Stomach (tissue), 19 donors: ENCODE results near the gene EPHB1. TPM values are rescaled to one million over a fixed set of nuclear protein-coding genes. Genes with fewer than 3 reads are reported as not detected.
A peak's percentile ranks its signal among the peaks of the same experiment; 100 is the strongest.

Source experiments
- DNase-seq, 2 donors: peaks; one replicate each; pipeline versions ENCODE4 v3.0.0 to v3.0.0-alpha.2; 2013 to 2019
- H3K27ac ChIP-seq, 5 donors: fragments of 200-600 bp in 4 of 5; sonication (generic) in 4 of 5; one replicate each; pipeline ENCODE4 v1.5.1; 2013 to 2019; ENCODE audit warnings: mild to moderate bottlenecking in 1 of 5, moderate library complexity in 1 of 5
- H3K27me3 ChIP-seq, 3 donors: fragments of 200-600 bp; sonication (generic); one replicate each; pipeline ENCODE4 v1.5.1; 2017 to 2019; ENCODE audit warnings: mixed run types in 1 of 3
- H3K36me3 ChIP-seq, 4 donors: fragments of 200-600 bp; sonication (generic); 1 replicate in 3 of 4; 2 replicates in 1 of 4; pipeline ENCODE4 v1.5.1; 2016 to 2019
- H3K4me1 ChIP-seq, 4 donors: fragments of 200-600 bp; sonication (generic); one replicate each; pipeline ENCODE4 v1.5.1; 2016 to 2019
- H3K4me3 ChIP-seq, 4 donors: fragments of 200-600 bp; sonication (generic) in 3 of 4; one replicate each; pipeline ENCODE4 v1.5.1; 2016 to 2019; ENCODE audit warnings: mild to moderate bottlenecking in 1 of 4
- H3K9me3 ChIP-seq, 4 donors: fragments of 200-600 bp; sonication (generic); one replicate each; pipeline ENCODE4 v1.5.1; 2016 to 2019
- EP300 ChIP-seq: sonication (generic); formaldehyde crosslinking; IDR thresholded peaks from one replicate; pipeline ENCODE4 v1.6.1; 2017; ENCODE audit warnings: antibody characterized with exemption
- POLR2A ChIP-seq, 4 donors: fragments of 450-650 bp; IDR thresholded peaks; one replicate each; pipeline ENCODE4 v1.6.1; 2016; ENCODE audit warnings: antibody characterized with exemption in 4 of 4, control low read depth in 2 of 4, mild to moderate bottlenecking in 1 of 4, moderate library complexity in 1 of 4
- POLR2AphosphoS5 ChIP-seq, 3 donors: sonication (generic); formaldehyde crosslinking; IDR thresholded peaks; one replicate each; pipeline ENCODE4 v1.6.1; 2016; ENCODE audit warnings: antibody characterized with exemption in 3 of 3
- WGBS, 5 donors: extraction: QIAGEN DNeasy Blood & Tissue Kit in 3 of 5; methylation state at CpG; one replicate each; pipeline versions ENCODE4 v1.1.5 to v1.1.7; 2013 to 2018; 5-methylcytosine and 5-hydroxymethylcytosine counted together
- intact Hi-C: fragments of 100-400 bp; cut with DNase I; formaldehyde crosslinking; loops from one replicate; pipeline ENCODE4 v1.15.1; 2023; ENCODE audit warnings: low total_unique reads
- long read RNA-seq, 10 donors: transcript quantifications; one replicate each; lab custom pipeline, GENCODE V29; 2026
- polyA plus RNA-seq, 3 donors: library from polyadenylated mRNA; stranded (reverse); fragments of 200-250 nt; gene quantifications; one replicate each; pipeline ENCODE4 v1.2.3, GENCODE V29; 2013
- total RNA-seq, 5 donors: library from RNA; depleted of rRNA; stranded (reverse); fragments of >200 nt; gene quantifications; one replicate each; pipeline versions ENCODE4 v1.1.0 to v1.2.3, GENCODE V29; 2014 to 2016
- TF ChIP-seq, protein P1 (sequence below), 7 experiments: fragments of 450-650 bp in 4 of 7; fragments of 200-600 bp in 3 of 7; sonication (generic) in 3 of 7; IDR thresholded peaks; one replicate each; pipeline ENCODE4 v1.5.1; 2016 to 2019; ENCODE audit warnings: antibody characterized with exemption in 7 of 7, control low read depth in 2 of 7, mild to moderate bottlenecking in 1 of 7
- donor health status: healthy with polysubstance abuse.
- donor health status: Bipolar disorder and iron deficiency.
- donor health status: healthy.

The EPHB1 gene
- 1 to 10 TPM in 2 of 5 donors, under 1 TPM in 1, not detected in 2; 0.73 to 2.3 (median 1.3) TPM for total RNA-seq
- under 1 TPM in 1 of 3 donors, not detected in 2; 0.13 TPM for polyA plus RNA-seq
- long read RNA-seq, donor 1, result 0 reads
- long read RNA-seq, donor 2, result 0 reads
- long read RNA-seq, donor 3, result 0 reads
- long read RNA-seq, donor 4, result 0 reads
- long read RNA-seq, donor 5, full-length matches to known transcripts, result 1 of 1 reads
- long read RNA-seq, donor 5, partial matches to known transcripts, result 0 of 1 reads
- long read RNA-seq, donor 5, other reads (novel, unspliced or antisense), result 0 of 1 reads
- long read RNA-seq, donor 6, result 0 reads
- long read RNA-seq, donor 7, result 0 reads
- long read RNA-seq, donor 8, full-length matches to known transcripts, result 1 of 1 reads
- long read RNA-seq, donor 8, partial matches to known transcripts, result 0 of 1 reads
- long read RNA-seq, donor 8, other reads (novel, unspliced or antisense), result 0 of 1 reads
- long read RNA-seq, donor 9, result 0 reads
- long read RNA-seq, donor 10, result 0 reads

DNA sequence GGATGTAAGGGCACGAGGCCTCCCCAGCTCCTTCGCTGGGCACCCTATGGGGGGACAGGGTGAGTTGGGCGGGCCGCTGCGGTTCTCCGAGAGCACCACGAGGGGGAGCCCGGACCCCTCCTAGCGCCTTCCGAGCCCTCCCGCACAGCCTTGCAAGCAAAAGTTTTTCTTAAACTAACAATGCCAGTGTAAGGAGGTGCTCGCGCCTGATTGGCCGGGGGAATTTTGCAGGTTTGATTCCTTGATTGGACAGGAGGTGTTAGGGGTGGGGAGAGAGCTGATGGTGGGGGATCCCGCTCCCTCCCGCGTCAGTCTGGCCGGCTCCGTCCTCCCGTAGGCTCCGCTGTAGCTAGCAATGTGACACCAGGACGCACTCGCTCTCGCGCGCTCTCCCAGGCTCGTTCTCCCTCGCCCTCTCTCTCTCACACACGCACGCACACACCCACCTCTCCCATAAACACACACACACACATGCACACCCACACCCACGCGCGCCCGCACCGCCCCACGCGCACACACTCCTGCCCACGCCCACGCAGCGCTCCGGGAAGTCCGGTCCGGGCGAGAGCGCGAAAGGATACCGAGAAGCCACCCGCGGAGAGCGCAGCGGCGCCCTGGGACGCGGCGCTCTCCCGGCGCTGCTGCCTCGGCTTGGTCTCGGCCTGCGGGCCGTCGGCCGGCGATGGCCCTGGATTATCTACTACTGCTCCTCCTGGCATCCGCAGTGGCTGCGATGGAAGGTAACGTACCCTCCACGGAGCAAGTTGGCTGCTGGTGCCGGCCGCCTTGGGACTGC, at the start of gene EPHB1:
Gene EPHB1 (plus strand): TSS at position 311 of the 796 bp plus-strand sequence.
- H3K36me3 ChIP-seq, result no peaks in the 10 kb centered on the region
- DNase-seq, result peak; percentile 74 to 95
- TF ChIP-seq POLR2AphosphoS5 (IDR thresholded peaks at IDR 0.05) (peak in 2 of 3 donors; percentile 5 to 9), EP300 (no peak), POLR2A (IDR thresholded peaks at IDR 0.05) (no peak)
- TF ChIP-seq, protein P1, sequence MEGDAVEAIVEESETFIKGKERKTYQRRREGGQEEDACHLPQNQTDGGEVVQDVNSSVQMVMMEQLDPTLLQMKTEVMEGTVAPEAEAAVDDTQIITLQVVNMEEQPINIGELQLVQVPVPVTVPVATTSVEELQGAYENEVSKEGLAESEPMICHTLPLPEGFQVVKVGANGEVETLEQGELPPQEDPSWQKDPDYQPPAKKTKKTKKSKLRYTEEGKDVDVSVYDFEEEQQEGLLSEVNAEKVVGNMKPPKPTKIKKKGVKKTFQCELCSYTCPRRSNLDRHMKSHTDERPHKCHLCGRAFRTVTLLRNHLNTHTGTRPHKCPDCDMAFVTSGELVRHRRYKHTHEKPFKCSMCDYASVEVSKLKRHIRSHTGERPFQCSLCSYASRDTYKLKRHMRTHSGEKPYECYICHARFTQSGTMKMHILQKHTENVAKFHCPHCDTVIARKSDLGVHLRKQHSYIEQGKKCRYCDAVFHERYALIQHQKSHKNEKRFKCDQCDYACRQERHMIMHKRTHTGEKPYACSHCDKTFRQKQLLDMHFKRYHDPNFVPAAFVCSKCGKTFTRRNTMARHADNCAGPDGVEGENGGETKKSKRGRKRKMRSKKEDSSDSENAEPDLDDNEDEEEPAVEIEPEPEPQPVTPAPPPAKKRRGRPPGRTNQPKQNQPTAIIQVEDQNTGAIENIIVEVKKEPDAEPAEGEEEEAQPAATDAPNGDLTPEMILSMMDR (IDR thresholded peaks at IDR 0.05), result peak in 5 of 7 experiments; percentile 50 to 92 (median 76)
- H3K4me1 ChIP-seq, result peaks cover 17 to 38% (median 29%) of the 10 kb centered on the region in 4 donors
- peak within 1 kb of the TSS; percentile 46 to 75 (median 57) for H3K4me3 ChIP-seq
- peak within 1 kb of the TSS in 2 of 5 donors; percentile 43 to 52 for H3K27ac ChIP-seq
- 0 to 2% (median 1%) methylated on average over 41 to 70 of the region's 70 CpGs for WGBS, 5 donors
- peaks cover 3 to 44% (median 25%) of the 10 kb centered on the region in 3 donors for H3K27me3 ChIP-seq
- no peaks in the 10 kb centered on the region for H3K9me3 ChIP-seq
- intact Hi-C loops, result loop anchor here (5.0 kb wide), 1 partner anchor 1097 kb away; no protein-coding TSS in a partner anchor

DNA sequence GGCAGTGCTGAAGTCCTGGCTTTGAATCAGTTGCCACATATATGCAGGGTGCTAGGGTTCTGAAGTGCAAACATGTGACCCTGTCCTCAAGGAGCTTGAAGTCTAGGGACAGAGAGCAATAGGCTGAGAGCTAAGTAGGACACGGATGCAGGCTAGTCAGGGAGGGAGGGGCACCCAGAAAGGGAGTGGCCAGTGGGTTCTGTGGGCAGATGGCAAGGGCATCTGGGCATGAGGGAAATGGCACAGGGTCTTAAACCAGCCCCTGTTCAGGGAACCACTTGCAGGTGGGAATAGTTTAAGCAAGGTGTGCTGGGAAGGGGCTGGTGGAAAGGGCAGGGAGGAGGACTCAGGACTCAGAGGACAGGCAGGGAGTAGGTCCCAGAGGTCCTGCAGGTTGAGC, 46.4 kb upstream of the EPHB1 start:
- intact Hi-C loops, result no loop called here
- TF ChIP-seq POLR2A (IDR thresholded peaks at IDR 0.05), result no peak
- no peak for TF ChIP-seq POLR2AphosphoS5 (IDR thresholded peaks at IDR 0.05)
- TF ChIP-seq, protein P1 (IDR thresholded peaks at IDR 0.05), result no peak
- no peak for TF ChIP-seq EP300
- 89 to 100% (median 94%) methylated on average over 1 of the region's 1 CpG for WGBS, 5 donors
- H3K4me3 ChIP-seq, result no peak overlapping the region
- DNase-seq, result no peak
- H3K4me1 ChIP-seq, result no peaks in the 10 kb centered on the region
- no peaks in the 10 kb centered on the region for H3K27me3 ChIP-seq
- no peaks in the 10 kb centered on the region for H3K36me3 ChIP-seq
- no peak overlapping the region for H3K27ac ChIP-seq
- no peaks in the 10 kb centered on the region for H3K9me3 ChIP-seq

DNA sequence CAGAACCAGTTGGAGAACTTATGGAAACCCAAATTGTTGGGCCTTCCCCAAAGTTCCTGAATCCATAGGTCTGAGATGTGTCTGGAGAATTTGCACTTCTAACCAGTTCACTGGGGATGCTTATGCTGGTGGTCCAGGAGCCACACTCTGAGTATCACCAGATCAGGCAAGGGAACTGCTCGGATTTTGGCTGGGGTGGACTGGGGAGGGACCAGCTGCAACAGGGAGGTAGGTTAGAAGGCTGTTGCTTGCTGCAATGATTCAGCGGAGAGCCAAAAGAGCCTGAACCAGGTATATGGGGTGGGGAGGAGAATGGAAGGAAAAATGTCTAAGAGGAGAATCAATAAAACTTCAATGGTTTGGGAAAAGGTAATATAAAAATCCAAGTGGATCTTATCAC, 45.9 kb upstream of the EPHB1 start:
- Histone ChIP-seq H3K4me1 (no peaks in the 10 kb centered on the region), H3K36me3 (no peaks in the 10 kb centered on the region), H3K27ac (no peak overlapping the region), H3K27me3 (no peaks in the 10 kb centered on the region), H3K9me3 (no peaks in the 10 kb centered on the region), H3K4me3 (no peak overlapping the region)
- 78 to 95% (median 88%) methylated on average over 2 of the region's 2 CpGs for WGBS, 5 donors
- no peak for DNase-seq
- TF ChIP-seq POLR2A (IDR thresholded peaks at IDR 0.05) (no peak), POLR2AphosphoS5 (IDR thresholded peaks at IDR 0.05) (no peak), EP300 (no peak)
- TF ChIP-seq, protein P1 (IDR thresholded peaks at IDR 0.05), result no peak
- intact Hi-C loops, result no loop called here

DNA sequence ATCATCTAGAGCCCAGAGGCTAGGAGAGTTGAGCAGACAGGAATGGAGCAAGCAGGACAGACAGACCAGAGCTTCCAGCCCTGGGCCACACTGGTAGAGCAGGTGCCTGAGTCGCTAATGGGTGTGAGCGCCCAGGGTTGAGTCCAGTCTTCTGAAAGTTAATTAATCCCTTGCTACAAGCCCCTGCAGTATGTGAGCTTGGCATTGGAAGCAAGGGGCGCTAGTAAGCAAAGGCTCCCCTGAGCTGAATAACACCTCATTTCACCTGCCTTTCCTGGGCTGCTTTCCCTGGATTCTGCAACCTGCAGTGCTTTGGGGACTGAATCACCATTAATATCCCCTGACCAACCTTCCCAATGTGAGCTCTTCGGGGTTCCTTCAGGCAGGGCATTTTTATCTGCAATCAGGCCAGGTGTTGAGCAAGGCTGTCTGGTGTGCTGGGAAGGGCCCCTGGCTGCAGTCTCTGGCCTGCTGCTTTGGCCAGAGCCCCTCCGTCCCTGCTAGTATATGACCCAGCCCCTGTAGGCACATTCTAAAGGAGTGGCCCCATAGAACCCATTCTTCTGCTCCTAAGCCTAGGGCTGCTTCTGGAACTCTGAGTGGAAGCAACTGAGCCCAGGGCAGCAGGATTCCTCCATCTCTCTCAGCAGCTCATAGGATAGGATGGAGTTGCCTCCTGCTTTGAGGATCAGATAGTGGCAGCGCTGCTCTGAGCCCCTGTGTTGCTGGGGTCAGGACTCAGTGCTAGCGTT, 45.1 kb upstream of the EPHB1 start:
- intact Hi-C loops, result no loop called here
- no peaks in the 10 kb centered on the region for H3K27me3 ChIP-seq
- H3K36me3 ChIP-seq, result no peaks in the 10 kb centered on the region
- H3K4me1 ChIP-seq, result no peaks in the 10 kb centered on the region
- H3K4me3 ChIP-seq, result no peak overlapping the region
- no peak overlapping the region for H3K27ac ChIP-seq
- DNase-seq, result no peak
- H3K9me3 ChIP-seq, result no peaks in the 10 kb centered on the region
- TF ChIP-seq, protein P1 (IDR thresholded peaks at IDR 0.05), result no peak
- TF ChIP-seq POLR2AphosphoS5 (IDR thresholded peaks at IDR 0.05) (no peak), EP300 (no peak), POLR2A (IDR thresholded peaks at IDR 0.05) (no peak)
- WGBS, 5 donors, result 68 to 78% (median 76%) methylated on average over 6 to 7 of the region's 7 CpGs
